G401.6 (cell line): ENCODE measurements around the gene SCIMP.
"Not testable (repeated sequence)": the region's sequence is repeated elsewhere in the genome, so short reads cannot be mapped to it uniquely, and the experiment has no call there.

Source experiments
- FAIRE-seq: peaks from 2 replicates; lab custom pipeline; 2012; peaks lifted over from hg19 to GRCh38; lab: Jason Lieb, UNC

SCIMP gene

DNA sequence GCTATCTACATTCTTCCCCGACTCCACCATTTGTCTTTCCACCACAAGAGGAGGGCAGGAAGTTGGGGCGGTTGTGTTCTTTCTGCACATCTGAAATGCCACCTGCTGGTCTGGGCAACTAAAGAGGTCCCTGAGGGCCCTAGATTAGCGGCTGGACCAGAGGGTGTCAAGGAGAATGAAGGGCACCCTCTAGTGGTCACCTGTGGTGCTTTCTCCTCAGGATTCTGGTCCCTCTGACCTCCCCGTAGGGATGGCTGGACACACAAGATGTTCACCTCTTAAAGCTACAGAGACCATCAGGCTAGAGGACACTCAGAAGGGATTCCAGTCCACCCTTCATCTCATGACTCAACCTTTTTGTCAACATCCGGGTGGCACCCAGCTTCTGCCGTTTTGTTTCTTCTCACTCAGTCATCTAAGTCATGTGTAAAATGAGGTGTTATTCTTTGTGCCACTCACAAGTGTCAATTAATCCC is 2.9 kb upstream of the SCIMP start:
- FAIRE-seq: no peak

DNA sequence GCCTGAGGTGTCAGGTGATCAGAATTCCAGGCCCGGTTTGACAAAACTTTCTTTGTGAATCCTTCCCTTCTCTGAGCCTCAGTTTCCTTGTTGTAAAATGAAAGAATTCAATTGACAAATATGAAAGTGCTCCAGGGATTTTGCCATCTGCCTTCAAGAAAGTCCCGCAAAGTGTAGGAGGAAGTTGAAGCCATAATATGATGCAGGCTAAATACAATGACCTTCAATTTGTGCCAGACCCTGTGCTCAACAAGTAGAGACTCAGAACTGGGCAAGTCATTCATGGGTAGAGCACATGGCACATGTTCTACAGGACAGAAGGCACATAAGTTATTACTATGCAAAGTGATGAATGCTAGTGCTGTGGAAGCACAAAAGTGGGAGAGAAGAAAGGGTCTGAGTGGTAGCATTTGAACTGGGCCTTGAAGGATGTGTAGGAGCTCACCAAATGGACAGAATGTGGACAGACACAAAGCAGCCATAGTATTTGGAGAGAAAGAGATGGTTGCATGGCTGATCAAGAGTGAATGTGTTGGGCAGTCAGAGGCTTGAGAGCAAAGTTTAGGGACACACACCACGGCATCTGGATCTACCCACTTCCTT is 2.4 kb upstream of the SCIMP start:
- FAIRE-seq: no peak

DNA sequence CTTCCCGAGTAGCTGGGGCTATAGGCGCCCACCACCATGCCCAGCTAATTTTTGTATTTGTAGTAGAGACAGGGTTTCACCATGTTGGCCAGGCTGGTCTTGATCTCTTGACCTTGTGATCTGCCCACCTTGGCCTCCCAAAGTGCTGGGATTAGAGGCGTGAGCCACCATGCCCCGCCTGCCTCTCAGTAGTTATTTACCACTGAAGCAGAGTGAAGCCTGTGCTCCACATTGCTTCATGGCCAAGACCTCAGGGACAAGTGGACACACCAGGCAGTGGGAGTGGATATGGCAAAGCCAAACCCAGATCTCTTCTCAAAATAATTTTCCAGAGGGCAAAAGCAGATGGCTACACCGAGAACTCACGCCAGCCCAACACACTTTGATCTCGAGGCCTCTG is 1.2 kb downstream of the SCIMP start:
- FAIRE-seq: not testable (repeated sequence)

DNA sequence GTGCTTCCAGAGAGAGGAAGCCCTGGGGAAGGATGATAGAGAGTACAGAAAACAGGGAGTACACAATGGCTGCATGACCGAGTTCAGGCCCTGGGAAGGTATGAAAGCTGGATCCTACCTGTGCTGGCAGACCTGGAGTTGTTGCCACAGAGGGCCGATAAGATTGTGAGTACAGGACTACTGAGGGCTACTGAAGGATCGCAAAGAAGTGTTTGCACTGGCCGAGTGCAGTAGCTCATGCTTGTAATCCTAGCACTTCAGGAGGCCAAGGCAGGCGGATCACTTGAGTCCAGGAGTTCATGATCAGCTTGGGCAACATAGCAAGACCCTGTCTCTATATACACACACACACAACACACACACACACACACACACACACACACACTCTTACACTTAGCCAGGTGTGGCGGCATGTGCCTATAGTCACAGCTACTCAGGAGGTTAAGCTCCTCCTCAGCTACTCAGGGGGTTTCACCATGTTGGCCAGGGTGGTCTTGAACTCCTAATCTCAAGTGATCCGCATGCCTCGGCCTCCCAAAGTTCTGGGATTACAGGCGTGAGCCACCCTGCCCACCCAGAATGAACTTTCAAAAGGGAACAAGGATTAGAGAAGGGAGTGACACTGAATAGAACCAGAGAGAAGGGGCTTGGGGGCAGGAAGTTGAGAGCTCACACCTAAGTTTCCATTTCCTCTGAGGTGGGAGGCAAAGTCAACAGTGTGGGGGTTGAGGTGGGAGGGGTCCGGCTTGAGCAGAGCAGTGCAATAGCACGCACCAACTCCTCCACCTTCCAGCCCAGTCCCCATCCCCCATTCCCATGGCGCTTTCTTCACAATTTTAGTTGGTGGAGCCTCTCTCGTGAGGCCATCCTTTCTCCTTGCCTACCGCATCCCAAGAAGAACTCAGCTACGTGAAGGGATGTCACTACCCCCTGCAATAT is 7.5 kb downstream of the SCIMP start:
- no peak for FAIRE-seq

DNA sequence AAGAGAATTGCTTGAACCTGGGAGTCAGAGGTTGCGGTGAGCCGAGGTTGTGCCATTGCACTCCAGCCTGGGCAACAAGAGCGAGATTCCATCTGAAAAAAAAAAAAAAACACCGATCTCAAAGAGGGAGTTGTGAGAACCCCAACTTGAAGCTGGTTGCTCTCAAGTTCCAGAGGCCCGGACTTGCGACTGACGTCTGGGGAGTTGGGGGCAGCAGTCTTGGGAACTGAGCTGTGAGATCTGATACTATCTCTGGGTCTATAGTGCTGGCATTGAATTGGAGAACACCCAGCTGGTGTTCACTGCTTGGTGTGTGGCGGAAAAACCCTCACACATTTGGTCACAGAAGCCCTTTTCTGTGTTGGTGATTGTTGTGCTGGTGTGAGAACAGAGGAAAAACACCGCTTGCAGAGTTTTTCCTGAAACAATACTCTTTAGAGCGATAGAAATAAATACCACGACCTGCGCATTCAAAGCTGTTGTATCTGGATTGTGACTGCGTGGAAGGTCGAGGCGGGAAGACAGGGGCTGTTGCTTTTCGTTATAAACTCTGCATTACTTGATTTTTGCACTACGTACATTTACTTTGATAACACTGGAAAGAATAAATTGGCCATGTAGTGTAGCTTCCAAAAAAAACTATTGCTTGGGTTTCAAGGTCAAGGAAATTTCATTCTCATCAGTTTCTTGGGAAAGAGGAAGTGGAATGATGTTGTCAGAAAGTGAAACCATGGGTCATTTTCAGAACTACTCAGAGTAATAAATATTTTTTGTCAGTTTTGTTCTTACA is 8.8 kb downstream of the SCIMP start:
- FAIRE-seq: no peak

DNA sequence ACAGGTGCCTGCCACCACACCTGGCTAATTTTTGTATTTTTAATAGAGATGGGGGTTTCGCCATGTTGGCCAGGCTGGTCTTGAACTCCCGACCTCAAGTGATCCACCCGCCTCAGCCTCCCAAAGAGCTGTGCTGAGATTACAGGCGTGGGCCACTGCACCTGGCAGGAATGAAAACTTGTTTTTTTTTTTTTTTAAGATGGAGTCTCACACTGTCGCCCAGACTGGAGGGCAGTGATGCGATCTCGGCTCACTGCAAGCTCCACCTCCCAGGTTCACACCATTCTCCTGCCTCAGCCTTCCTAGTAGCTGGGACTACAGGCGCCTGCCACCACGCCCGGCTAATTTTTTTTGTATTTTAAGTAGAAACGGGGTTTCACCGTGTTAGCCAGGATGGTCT is 12.7 kb downstream of the SCIMP start:
- not testable (repeated sequence) for FAIRE-seq

DNA sequence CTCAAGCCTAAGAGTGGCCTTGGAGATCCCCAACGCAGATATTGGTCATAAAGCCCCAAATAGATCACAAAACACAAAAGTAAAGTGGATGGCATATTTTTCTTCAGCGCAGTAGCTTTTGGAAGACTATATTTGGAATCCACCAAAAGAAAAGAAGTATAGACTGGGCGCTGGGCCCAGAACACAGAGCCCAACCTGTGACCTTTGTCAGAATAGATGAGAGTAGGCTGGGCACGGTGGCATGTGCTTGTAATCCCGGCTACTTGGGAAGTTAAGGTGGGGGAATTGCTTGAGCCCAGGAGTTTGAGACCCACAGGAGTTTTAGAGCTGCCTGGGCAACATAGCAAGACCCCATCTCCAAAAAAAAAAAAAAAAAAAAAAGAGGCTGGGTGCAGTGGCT is 14.6 kb downstream of the SCIMP start:
- no peak for FAIRE-seq

DNA sequence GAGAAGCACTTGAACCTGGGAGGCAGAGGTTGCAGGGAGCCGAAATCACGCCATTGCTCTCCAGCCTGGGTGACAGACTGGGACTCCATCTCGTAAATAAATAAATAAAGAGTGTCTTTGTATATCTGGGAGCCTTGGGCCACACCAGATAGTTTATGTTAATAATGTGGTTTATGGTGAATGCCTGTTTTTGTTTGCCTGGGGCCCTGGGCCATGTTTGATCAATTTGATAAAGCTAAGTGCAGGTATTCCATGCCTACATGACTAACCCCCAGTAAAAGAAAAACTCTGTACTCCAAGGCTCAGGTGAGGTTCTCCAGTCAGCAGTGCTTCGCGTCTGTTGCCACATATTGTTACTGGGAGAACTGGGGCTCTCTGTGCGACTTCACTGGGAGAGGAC is 15.1 kb downstream of the SCIMP start:
- no peak for FAIRE-seq

DNA sequence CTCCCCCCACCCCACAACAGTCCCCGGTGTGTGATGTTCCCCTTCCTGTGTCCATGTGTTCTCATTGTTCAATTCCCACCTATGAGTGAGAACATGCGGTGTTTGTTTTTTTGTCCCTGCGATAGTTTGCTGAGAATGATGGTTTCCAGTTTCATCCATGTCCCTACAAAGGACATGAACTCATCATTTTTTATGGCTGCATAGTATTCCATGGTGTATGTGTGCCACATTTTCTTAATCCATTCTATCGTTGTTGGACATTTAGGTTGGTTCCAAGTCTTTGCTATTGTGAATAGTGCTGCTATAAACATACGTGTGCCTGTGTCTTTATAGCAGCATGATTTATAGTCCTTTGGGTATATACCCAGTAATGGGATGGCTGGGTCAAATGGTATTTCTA is 17.1 kb downstream of the SCIMP start:
- FAIRE-seq: not testable (repeated sequence)

DNA sequence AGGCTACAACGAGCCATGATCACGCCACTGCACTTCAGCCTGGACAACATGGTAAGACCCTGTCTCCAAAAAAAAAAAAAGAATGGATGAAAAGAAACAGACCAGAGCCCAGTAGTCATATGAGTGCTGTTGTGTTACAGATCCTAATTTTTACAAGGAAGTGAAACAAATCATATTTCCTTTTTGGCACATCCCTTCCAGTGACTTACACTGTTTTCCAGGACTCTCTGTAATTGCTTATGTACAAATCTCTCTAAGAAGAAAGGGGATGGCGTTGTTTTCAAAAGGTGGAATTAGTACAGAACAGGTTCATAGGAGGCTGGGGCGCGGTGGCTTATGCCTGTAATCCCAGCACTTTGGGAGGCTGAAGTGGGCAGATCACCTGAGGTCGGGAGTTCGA is 23.2 kb downstream of the SCIMP start:
- no peak for FAIRE-seq

DNA sequence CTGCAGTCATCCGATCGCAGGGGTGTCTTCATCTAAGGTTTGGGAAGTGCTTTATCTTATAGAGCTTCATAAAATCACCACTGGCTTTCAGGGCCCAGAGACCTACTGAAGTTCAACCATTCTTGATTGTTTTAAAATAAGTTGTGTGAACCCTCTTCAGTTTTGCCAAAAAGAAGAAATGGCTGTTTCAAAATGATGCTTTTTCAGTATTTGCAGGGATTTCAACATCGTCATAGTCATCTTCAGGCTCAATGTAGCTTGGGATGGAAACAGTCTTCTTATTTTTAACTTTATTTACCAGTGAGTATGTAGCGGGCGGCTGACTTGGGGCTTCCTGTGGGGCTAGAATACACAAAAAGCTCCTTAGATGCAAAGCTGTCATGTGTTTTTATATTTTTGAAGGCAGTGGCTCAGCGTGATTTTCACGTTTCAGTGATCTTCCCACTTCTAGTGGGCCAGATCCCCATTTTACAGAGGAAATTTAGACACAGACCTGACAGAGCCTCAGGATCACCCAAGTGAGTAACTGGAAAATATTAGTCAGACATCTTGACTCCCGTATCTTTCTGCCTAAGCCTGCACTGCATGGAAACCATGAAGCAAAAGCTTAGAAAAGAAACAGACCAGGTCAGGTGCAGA is 23.9 kb downstream of the SCIMP start:
- no peak for FAIRE-seq

DNA sequence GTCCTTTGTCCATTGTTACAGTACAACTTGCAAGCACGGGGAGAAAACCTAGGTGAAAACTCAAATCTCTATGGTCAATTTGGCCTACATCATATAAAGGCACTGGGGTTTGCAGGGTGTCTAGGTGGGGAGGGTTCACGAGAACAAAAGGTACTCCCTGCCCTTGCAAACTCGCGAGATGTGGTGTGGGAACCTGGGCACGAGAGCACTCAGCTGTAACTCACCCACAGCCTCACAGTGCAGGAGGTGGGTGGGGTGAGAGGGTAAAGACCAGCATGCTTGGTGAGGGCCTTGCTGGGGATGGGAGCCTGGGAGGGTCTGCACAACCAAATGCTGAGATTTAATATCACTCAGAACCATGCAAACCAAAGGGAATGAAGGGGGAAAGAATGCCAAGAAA is 24.6 kb downstream of the SCIMP start:
- no peak for FAIRE-seq

DNA sequence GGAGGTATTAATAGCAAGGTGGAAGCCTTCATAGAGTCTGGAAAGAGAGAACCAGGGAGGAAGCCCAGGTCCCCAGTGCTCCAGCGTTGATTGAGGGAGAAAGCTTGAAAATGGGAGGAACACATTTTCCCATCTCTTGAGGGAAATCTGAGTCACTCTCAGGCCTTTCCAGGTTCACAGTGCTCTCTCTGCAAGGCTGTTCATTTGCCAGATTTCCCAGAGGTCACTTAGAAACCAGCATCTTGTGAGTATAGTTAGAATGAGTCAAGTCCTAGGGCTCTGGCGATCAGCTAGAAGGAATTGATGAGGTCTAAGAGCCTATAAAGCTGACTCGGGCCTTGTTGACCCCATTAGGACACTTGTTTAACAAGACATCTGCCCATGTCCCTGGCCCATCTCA is 25.3 kb downstream of the SCIMP start:
- no peak for FAIRE-seq

DNA sequence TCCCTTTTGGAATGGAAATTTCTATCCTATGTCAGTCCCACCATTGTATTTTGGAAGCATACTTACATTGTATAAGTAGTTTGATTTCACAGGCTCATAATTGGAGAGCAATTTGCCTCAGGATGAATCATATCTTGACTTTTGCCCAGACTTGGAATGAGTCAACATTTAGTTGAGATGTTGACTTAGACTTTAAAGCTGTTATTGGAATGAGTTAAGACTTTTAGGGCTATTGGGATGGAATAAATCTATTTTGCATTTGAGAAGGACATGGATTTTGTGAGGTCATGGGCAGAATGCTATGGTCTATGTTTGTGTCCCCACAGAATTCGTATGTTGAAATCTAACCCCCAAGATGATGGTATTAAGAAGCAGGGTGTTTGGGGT is 30.8 kb downstream of the SCIMP start:
- no peak for FAIRE-seq

DNA sequence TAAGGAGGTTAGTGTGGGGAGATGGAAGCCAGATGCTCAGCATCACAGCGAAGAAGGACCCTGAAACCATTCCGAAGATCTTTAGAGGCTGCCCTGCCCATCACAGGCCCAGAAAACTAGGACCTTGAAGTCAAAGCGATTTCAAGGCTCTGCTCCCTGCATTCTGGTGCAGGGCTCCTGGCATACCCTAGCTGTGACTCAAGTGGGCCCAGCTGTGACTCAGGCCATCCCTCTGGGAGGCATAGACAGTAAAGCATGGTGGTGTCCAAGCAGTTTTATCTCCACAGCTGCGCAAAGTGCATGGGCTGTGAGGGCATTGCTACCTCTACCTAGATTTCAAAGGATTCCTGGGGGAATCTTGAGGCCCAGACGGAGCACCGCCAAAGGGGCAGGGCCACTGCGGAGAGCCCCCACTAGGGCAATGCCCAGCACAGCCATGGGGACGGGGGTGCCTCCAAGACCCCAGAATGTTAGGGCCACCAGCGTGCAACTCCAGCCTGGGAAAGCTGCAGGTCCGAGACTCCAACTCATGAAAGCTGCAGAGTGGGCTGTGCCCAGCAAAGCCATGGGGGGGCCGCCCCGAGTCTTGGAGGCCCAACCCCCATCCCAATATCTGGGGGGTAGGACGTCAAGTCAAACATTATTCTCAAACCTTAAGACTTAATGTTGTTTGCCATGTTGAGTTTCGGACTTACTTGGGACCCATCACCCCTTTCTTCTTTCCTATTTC is 31.3 kb downstream of the SCIMP start:
- no peak for FAIRE-seq

DNA sequence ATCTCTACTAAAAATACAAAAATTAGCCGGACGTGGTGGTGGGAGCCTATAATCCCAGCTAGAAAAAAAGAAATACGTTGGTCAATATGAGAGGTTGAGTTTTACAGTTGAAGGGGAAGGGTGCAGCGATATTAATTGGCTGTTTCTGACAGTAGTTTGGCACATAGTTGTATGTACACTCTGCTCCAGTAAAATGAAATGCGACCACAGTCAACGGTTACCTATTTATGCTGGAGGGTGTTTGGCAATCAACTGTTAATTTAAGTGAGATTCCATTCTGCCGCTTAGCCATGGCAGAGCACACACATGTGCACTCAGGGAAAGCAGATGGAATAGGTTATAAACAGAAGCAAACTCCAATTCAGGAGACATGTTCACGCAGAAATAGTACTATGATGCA is 33.6 kb downstream of the SCIMP start:
- no peak for FAIRE-seq

DNA sequence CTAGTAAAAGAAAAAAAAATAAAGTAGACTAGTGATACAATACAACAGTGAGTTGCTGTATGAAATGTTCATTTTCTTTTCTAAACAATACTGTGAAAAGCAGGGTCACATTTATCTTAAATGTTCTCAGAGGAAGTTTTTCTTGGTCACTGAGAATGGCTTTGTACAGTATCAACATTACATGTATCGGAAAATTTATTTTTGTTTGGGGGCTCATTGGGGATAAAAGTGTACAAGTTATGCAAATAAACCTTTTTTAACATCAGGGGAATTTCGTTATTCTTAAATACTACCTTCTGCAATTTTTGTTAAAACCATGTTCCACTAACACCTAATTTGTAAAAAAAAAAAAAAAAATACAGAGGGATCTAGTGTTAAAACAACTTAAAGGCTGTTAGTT is 34.3 kb downstream of the SCIMP start:
- no peak for FAIRE-seq

DNA sequence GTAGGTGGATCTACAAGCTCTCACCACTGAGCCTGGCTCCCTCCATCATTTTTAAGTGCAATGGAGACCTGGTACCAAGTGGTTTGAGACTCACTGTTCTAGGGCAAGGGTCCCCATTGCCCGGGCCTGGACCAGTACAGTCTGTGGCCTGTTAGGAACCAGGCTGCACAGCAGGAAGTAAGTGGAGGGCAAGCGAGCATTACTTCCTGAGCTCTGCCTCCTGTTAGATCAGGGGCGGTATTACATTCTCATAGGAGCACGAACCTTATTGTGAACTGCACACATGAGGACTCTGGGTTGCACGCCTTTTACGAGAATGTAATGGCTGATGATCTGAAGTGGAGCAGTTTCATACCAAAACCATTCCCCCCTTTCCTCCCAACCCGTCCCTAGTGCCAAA is 36.2 kb downstream of the SCIMP start:
- FAIRE-seq: no peak

DNA sequence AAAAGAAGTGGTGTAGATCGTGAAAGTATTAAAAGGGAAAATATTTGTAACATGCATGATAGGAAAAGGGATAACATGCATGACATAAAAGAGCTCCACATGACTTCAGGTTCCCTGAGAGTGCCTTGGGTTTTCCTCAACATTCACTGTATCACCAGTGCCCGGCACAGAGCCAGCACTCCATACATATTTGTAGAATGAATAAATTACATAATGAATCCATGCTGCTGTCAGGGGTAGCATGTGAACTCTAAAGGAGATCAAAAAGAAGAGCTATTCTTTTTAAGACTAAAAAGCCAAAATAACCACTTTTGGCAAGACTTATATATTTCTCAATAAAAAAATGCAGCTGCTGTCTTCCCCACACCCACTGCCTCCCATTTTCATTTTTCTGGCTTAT is 40.3 kb downstream of the SCIMP start:
- FAIRE-seq: no peak

DNA sequence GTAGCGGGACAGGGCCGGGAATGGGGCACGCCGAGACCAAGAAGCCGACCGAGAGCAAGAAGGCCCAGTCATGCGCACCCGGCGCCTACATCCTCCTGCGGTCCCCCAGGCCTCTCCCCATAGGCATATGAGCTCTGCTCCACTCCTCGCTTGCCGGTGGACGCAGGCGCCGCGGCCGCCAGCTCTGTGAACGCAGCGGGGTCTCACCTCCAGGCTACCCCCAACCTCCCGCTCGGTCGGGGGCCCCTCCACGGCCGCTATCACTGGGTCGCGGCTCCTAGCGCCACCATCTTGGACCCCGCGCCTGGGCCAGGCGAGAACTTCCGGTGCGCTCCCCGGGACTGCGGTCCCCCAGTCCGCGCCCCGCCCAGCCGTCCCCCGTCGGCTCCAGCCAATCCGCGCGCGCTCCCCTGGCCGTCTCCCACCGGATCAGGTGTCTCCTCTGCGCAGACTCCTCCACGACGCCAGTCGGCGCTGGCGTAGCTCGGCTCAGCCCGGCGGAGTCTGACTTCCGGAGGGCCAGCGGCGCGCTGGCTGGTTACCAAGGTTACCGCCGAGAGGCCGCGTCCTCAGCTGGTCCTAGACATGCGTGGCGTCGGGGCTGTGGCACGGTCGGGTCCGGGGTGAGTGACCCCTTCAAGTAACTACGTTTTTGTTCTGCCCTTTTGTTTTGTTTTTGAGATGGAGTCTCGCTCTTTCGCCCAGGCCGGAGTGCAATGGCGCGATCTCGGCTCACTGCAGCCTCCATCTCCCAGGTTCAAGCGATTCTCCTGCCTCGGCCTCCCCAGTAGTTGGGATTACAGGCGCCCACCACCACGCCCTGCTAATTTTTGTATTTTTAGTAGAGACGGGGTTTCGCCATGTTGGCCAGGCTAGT is 42.9 kb downstream of the SCIMP start, which contains the start of gene ZNF594:
TSS of gene ZNF594 (minus strand) at position 328 of the 877 bp plus-strand sequence. CDS start 7,612 bp downstream, outside the sequence.
- FAIRE-seq: no peak

DNA sequence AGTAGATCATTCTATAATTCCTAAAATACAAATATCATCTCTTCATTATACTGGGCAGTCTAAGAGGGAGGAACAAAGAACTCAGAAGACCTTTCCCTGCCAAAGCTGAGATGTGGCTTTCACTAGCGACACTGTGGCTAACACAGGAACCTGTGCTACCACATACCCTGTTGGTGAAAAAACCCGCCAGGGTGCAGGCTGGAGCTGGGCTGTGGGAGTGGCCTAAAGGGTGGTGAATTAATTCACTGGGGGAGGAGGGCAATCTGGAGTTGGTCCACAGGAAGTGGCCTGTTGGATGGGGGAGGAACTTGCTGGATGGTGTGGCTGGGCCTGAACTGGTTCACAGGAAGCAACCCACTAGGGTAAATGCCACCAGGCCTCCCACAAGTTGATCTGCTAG is 50.4 kb downstream of the SCIMP start:
- FAIRE-seq: no peak
